ENCODE results near the gene C20orf202.
"Not testable (repeated sequence)": the region's sequence is repeated elsewhere in the genome, so short reads cannot be mapped to it uniquely, and the experiment has no call there.

GRCh38 chr20:1216527-1217427 lies 13.5 kb downstream of the C20orf202 start:
- TF ChIP-seq, protein P1, sequence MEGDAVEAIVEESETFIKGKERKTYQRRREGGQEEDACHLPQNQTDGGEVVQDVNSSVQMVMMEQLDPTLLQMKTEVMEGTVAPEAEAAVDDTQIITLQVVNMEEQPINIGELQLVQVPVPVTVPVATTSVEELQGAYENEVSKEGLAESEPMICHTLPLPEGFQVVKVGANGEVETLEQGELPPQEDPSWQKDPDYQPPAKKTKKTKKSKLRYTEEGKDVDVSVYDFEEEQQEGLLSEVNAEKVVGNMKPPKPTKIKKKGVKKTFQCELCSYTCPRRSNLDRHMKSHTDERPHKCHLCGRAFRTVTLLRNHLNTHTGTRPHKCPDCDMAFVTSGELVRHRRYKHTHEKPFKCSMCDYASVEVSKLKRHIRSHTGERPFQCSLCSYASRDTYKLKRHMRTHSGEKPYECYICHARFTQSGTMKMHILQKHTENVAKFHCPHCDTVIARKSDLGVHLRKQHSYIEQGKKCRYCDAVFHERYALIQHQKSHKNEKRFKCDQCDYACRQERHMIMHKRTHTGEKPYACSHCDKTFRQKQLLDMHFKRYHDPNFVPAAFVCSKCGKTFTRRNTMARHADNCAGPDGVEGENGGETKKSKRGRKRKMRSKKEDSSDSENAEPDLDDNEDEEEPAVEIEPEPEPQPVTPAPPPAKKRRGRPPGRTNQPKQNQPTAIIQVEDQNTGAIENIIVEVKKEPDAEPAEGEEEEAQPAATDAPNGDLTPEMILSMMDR (tag by site-specific recombination; IDR thresholded peaks at IDR 0.05), result not testable (repeated sequence)
- TF ChIP-seq PATZ1 (tag by site-specific recombination; IDR thresholded peaks at IDR 0.05), result not testable (repeated sequence)
- TF ChIP-seq, protein P2, sequence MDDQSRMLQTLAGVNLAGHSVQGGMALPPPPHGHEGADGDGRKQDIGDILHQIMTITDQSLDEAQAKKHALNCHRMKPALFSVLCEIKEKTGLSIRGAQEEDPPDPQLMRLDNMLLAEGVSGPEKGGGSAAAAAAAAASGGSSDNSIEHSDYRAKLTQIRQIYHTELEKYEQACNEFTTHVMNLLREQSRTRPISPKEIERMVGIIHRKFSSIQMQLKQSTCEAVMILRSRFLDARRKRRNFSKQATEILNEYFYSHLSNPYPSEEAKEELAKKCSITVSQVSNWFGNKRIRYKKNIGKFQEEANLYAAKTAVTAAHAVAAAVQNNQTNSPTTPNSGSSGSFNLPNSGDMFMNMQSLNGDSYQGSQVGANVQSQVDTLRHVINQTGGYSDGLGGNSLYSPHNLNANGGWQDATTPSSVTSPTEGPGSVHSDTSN (CRISPR knock-in tag; IDR thresholded peaks at IDR 0.05), result not testable (repeated sequence)

All from HEK293 (cell line).